ENCODE measurements around the gene GBF1.

Gene GBF1

DNA sequence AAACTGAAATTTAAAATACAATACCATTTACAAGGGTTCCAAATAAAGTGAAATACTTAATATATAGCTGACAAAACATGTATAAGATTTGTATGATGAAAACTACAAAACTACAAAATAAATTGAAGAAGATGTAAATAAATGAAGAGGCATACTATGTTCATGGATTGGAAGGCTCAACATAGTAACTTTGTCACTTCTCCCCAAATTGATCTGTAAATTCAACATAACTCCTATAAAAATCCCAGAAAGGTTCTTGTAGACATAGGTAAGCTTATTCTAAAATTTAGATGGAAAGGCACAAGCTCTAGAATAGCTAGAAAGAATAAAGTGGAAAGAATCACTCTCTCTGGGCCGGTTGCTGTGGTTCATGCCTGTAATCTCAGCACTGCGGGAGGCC, 126.0 kb downstream of the GBF1 start:
- Mint-ChIP-seq H3K36me3 (peaks cover 81% of the 10 kb centered on the region), H3K9me3 (no peaks in the 10 kb centered on the region), H3K4me3 (no peak overlapping the region), H3K27ac (no peak overlapping the region), H3K4me1 (no peaks in the 10 kb centered on the region), H3K27me3 (no peaks in the 10 kb centered on the region)
- ATAC-seq, result no peak

GRCh38 chr10:102375250-102375649, 129.9 kb downstream of the GBF1 start:
- peaks cover 69% of the 10 kb centered on the region for H3K36me3 Mint-ChIP-seq
- H3K4me3 Mint-ChIP-seq, result no peak overlapping the region
- H3K9me3 Mint-ChIP-seq, result no peaks in the 10 kb centered on the region
- no peak overlapping the region for H3K27ac Mint-ChIP-seq
- H3K27me3 Mint-ChIP-seq, result no peaks in the 10 kb centered on the region
- H3K4me1 Mint-ChIP-seq, result no peaks in the 10 kb centered on the region
- ATAC-seq, result no peak

GRCh38 chr10:102375867-102376266, 130.5 kb downstream of the GBF1 start:
- Mint-ChIP-seq H3K4me3 (no peak overlapping the region), H3K27ac (no peak overlapping the region), H3K9me3 (no peaks in the 10 kb centered on the region), H3K27me3 (no peaks in the 10 kb centered on the region), H3K36me3 (peaks cover 69% of the 10 kb centered on the region), H3K4me1 (no peaks in the 10 kb centered on the region)
- ATAC-seq, result no peak

DNA sequence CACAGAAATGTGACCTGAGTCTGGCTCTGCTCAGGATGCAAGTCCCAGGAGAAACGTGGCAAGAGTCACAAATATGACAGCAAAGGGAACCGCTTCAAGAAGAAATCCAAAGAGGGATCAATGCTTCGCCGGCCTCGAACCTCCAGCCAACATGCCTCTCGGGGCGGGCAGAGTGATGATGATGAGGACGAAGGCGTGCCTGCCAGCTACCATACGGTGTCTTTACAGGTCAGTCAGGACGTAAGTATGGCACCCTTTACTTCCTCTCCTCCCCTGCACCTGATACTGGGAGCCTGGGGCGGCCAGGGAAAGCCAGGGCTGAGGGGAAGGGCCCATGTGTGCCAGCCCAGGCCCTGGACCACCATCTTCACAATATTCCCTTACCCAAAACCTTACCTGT, 131.6 kb downstream of the GBF1 start:
- Mint-ChIP-seq H3K36me3 (peaks cover 69% of the 10 kb centered on the region), H3K4me1 (no peaks in the 10 kb centered on the region), H3K27me3 (no peaks in the 10 kb centered on the region), H3K27ac (no peak overlapping the region), H3K9me3 (no peaks in the 10 kb centered on the region), H3K4me3 (no peak overlapping the region)
- ATAC-seq, result no peak

DNA sequence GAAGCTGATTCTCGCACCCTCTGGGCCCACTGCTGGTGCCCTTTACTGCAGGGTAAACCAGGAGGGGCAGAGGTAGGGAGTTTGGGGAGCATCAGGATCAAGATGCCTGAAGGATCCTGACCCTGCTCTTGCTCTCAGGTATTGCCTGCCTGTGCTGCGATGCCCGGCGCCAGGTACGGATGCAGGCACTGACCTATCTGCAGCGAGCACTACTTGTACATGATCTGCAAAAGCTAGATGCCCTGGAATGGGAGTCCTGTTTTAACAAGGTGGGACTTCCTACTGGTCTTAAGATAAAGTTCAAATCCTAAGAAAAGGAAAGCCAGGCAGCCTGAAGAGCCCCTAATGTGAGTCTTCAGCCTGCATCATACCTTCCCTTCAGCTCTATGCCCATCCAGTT, 134.1 kb downstream of the GBF1 start:
- Mint-ChIP-seq H3K4me3 (no peak overlapping the region), H3K36me3 (peaks cover 58% of the 10 kb centered on the region), H3K27ac (no peak overlapping the region), H3K9me3 (no peaks in the 10 kb centered on the region), H3K27me3 (no peaks in the 10 kb centered on the region), H3K4me1 (peaks cover 9% of the 10 kb centered on the region)
- no peak for ATAC-seq

DNA sequence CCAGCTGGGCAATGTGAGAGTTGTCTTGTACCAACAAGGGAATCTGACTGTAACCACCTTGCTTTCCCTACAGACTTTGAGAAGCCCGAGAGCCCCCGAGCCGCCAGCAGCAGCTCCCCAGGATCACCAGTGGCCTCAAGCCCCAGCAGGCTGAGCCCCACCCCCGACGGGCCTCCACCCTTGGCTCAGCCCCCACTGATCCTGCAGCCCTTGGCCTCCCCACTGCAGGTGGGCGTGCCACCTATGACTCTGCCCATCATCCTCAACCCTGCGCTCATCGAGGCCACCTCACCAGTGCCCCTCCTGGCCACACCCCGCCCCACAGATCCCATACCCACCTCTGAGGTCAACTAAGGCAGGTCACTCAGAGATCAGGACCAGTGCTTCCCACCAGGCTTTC, 136.7 kb downstream of the GBF1 start:
- Mint-ChIP-seq H3K27ac (no peak overlapping the region), H3K9me3 (no peaks in the 10 kb centered on the region), H3K4me3 (no peak overlapping the region), H3K27me3 (no peaks in the 10 kb centered on the region), H3K36me3 (peaks cover 45% of the 10 kb centered on the region), H3K4me1 (peaks cover 20% of the 10 kb centered on the region)
- no peak for ATAC-seq

DNA sequence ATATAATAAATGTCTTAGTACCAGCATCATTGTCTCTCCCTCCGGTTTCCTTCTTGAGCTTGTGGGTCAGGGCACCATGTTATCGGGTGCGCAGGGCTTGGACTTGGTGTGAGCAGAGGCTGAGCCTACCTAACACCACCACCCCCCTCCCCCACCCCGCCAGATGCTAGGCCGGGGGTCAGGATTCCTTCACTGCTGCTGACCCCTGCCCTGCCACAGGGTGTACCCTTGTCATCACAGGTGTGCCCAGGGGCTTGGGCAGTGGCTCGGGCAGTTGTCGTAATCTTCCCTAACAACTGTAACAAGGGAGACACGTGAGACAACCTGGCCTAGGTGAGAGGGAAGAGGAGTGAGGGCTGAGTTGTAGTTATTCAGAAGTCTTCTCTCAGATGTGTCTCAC, 137.5 kb downstream of the GBF1 start:
- no peaks in the 10 kb centered on the region for H3K27me3 Mint-ChIP-seq
- H3K9me3 Mint-ChIP-seq, result no peaks in the 10 kb centered on the region
- H3K36me3 Mint-ChIP-seq, result peaks cover 44% of the 10 kb centered on the region
- ATAC-seq, result no peak
- no peak overlapping the region for H3K27ac Mint-ChIP-seq
- H3K4me3 Mint-ChIP-seq, result no peak overlapping the region
- H3K4me1 Mint-ChIP-seq, result peaks cover 20% of the 10 kb centered on the region

DNA sequence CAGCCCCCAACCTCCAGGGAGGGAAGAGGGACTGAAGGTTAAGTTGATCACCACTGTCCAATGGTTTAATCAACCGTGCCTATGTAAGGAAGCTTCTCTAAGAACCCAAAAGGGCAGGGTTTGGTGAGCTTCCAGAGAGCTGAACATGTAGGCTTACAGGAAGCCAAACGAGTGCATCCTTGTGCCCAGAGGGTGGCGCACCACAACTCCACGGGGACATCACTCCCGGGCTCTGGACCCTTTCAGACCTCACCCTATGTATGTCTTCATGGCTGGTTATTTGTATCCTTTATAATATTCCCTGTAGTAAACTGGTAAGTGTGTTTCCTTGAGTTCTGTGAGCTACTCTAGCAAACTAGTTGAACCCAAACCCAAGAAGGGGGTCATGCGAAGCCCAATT, 138.7 kb downstream of the GBF1 start:
- H3K36me3 Mint-ChIP-seq, result peaks cover 40% of the 10 kb centered on the region
- no peaks in the 10 kb centered on the region for H3K27me3 Mint-ChIP-seq
- peaks cover 20% of the 10 kb centered on the region for H3K4me1 Mint-ChIP-seq
- no peak overlapping the region for H3K4me3 Mint-ChIP-seq
- H3K9me3 Mint-ChIP-seq, result no peaks in the 10 kb centered on the region
- no peak for ATAC-seq
- H3K27ac Mint-ChIP-seq, result peak overlapping the region; percentile 9

DNA sequence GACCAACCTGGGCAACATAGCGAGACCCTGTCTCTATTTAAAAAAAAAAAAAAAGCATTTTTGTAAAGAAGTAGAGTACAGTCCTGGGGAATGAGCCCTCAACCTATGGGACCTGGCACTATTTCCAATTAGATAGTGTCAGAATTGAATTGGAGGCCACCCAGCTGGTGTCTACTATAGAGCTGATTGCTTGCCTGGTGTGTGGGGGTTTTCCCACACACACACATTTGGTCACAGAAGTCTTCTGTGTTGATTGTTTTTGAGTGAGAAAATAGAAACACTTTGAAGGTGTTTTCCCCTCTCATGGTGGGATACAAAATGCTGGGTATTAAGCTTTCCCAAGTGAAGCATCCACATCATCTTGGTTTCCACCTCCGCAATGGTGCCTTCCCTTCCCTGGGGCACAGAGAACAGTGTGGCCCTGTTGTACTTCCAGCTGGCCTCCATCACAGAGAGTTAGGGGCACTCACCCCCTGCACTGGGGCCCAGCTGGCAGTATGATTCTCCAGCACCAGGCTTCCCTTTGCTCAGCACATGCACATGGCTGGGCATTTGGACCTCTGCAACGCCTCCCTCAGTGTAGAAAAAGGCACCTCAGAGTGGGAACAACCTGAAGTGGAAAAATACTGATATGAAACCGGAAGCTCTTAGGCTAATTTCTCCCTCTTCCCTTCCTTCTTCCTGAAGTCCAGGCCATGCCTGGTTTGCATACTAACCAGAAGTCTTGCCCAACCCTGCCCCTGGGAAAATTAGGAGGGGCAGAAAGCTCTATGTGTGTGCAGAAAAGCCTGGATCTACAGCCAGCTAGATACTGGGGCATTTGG, 139.5 kb downstream of the GBF1 start:
- ATAC-seq, result peak; percentile 34
- Mint-ChIP-seq H3K27me3 (no peaks in the 10 kb centered on the region), H3K27ac (peak overlapping the region; percentile 9), H3K9me3 (no peaks in the 10 kb centered on the region), H3K4me1 (peaks cover 20% of the 10 kb centered on the region), H3K36me3 (peaks cover 32% of the 10 kb centered on the region), H3K4me3 (no peak overlapping the region)

DNA sequence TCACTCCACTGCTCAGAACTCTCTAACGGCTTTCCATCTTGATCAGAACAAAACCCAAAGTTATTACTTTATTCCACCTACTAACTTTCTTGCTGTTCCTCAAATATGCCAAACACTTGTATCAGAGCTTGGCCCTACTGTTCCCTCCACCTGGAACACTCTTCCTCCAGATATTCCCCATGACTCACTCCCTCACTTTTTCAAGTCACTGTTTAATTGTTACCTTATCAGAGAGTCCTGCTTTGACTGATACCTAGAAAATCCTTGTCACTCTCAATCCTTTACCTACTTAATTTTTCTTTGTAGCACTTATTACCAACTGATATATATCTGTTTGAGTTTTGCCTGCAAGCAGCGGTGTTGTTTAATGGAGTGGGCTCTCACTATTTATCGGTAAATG, 144.6 kb downstream of the GBF1 start:
- no peak for ATAC-seq
- no peaks in the 10 kb centered on the region for H3K36me3 Mint-ChIP-seq

GRCh38 chr10:102392306-102392705, 147.0 kb downstream of the GBF1 start:
- H3K27ac Mint-ChIP-seq, result no peak overlapping the region
- H3K4me3 Mint-ChIP-seq, result no peak overlapping the region
- H3K27me3 Mint-ChIP-seq, result no peaks in the 10 kb centered on the region
- peaks cover 32% of the 10 kb centered on the region for H3K4me1 Mint-ChIP-seq
- H3K36me3 Mint-ChIP-seq, result peaks cover 16% of the 10 kb centered on the region
- no peak for ATAC-seq
- no peaks in the 10 kb centered on the region for H3K9me3 Mint-ChIP-seq

More for the DNA sequence above, 144.6 kb downstream of the GBF1 start:
- Mint-ChIP-seq H3K27me3 (no peaks in the 10 kb centered on the region), H3K4me1 (peaks cover 24% of the 10 kb centered on the region), H3K27ac (no peak overlapping the region), H3K9me3 (no peaks in the 10 kb centered on the region), H3K4me3 (no peak overlapping the region)

DNA sequence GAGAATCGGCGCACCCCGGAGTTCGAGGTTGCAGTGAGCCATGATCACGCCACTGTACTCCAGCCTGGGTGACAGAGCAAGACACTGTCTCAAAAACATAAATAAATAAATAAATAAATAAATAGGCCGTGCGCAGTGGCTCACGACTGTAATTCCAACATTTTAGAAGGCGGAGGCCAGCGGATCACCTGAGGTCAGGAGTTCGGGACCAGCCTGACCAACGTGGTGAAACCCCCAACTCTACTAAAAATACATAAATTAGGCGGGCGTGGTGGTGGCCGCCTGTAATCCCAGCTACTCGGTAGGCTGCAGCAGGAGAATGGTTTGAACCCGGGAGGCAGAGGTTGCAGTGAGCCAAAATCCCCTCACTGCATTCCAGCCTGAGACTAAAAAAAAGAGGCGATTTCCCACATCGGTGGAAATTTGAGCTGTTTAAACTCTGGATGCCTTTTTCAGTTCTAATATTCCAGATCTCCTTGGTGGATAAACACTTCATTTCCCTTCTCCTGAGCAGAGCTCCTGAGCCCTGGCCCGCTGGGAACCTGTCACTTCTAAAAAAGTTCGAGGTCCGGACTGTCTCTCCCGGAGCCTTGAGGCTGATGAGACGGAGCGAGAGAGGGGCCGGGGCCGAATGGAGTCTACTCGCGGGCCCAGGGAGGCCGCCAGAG, 148.2 kb downstream of the GBF1 start:
- Mint-ChIP-seq H3K27ac (peak overlapping the region; percentile 99), H3K4me3 (peak overlapping the region; percentile 94), H3K4me1 (peaks cover 45% of the 10 kb centered on the region), H3K36me3 (peaks cover 28% of the 10 kb centered on the region), H3K27me3 (no peaks in the 10 kb centered on the region), H3K9me3 (no peaks in the 10 kb centered on the region)
- no peak for ATAC-seq

DNA sequence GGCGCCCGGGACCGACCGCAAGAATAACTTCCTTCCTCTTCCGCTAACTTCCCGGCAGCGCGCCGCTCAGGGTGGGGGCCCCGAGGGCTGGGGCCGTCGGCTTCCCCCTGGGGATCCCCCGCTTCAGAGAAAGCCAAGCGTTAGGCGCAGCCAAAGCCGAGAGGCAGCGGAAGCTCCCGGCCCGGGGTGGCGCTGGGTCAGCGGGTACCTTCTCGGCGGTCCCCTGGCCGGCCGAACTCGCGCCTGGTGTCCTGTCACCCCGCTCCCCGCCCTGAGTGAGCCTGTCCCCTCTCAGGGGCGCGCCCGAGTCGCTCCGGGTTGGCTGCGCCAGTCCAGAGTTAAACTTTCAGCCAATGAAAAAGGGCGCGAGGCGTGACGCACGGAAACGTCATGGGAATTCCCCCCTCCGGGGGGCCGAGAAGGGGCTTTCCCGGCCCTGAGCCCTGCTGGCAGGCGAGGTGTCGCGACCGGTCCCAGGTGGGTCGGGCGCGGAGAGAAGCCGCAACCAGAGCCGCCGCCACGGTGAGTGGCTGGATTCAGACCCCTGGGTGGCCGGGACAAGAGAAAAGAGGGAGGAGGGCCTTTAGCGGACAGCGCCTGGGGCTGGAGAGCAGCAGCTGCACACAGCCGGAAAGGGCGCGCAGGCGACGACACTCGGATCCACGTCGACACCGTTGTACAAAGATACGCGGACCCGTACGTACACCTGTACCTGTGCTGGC, 148.9 kb downstream of the GBF1 start:
- H3K4me3 Mint-ChIP-seq, result peak overlapping the region; percentile 94
- peaks cover 32% of the 10 kb centered on the region for H3K36me3 Mint-ChIP-seq
- no peaks in the 10 kb centered on the region for H3K27me3 Mint-ChIP-seq
- H3K9me3 Mint-ChIP-seq, result no peaks in the 10 kb centered on the region
- peak overlapping the region; percentile 99 for H3K27ac Mint-ChIP-seq
- ATAC-seq, result peak; percentile 93
- peaks cover 49% of the 10 kb centered on the region for H3K4me1 Mint-ChIP-seq

DNA sequence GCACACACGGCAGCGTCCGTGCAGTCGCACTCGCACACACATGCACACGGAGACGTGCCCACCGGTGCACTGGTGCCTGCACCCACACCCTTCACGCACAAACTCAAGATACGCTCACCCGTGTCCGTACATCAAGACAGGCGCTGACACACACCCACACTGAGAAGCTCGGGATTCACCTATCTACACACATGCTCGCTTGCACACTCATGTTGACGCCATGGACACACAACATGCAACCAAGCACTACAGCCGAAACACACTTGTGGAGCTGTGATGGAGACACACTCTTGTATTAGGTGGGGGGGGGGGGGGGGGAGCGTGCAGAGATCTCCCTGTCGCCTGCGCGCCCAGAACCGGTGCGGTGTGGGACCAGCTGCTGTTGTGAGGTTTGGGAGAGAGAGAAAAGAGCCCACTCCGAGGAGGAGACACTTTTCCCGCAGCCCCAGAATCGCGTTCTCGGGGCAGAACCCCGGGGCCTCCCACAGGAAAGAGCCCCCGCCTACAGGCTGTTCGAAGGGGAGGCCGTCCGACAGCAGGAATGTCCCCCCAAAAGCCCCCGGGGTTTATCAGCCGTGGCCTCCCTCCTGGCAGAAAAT, 149.6 kb downstream of the GBF1 start:
- Mint-ChIP-seq H3K4me1 (peaks cover 54% of the 10 kb centered on the region), H3K9me3 (no peaks in the 10 kb centered on the region), H3K27me3 (no peaks in the 10 kb centered on the region), H3K4me3 (peak overlapping the region; percentile 94), H3K27ac (peak overlapping the region; percentile 99), H3K36me3 (peaks cover 39% of the 10 kb centered on the region)
- peak; percentile 46 for ATAC-seq

Data from stimulated activated memory B cell treated with anti-CD40 and anti-IgM and Interleukin-4, amounts not matched to agents 10 μg/mL and 1 μg/mL and 100 μg/mL, for 72 hours (primary cell).